ENCODE data around the gene FEZ2. TPM values are rescaled to one million over a fixed set of nuclear protein-coding genes. Genes with fewer than 3 reads are reported as not detected.

FEZ2 gene
- total RNA-seq, 1 experiment from 2014 or later: 14.8 TPM

GRCh38 chr2:36587101-36587500 is 10.9 kb downstream of the FEZ2 start:
- Histone ChIP-seq H3K36me3 (ENCODE audit: control insufficient read depth in 1 of 2, insufficient read depth in 2 of 2, low read length in 2 of 2) (peaks cover 6 to 23% of the 10 kb centered on the region in 2 experiments), H3K4me2 (ENCODE audit: low read length) (no peak overlapping the region), H4K20me1 (ENCODE audit: insufficient read depth) (no peaks in the 10 kb centered on the region; the same call in 1 of the 2 replicates), H3K79me2 (ENCODE audit: insufficient read depth, low read length) (peaks cover 43% of the 10 kb centered on the region), H3K27ac (ENCODE audit: low read depth, low read length) (no peak overlapping the region), H3K27me3 (ENCODE audit: insufficient read depth, low read length) (no peaks in the 10 kb centered on the region), H3K4me1 (ENCODE audit: control insufficient read depth in 1 of 2, insufficient read depth in 2 of 2, low read length in 2 of 2) (no peaks in the 10 kb centered on the region), H2AFZ (ENCODE audit: low read depth, low read length, poor library complexity, severe bottlenecking) (no peak overlapping the region), H3K4me3 (replicated peaks in 1 of 2; ENCODE audit: low read depth in 1 of 2, low read length in 2 of 2) (no peak overlapping the region), H3K9ac (ENCODE audit: low read length) (no peak overlapping the region), H3K9me2 (ENCODE audit: insufficient read depth) (no peaks in the 10 kb centered on the region), H3K9me3 (ENCODE audit: control insufficient read depth in 1 of 2, insufficient read depth in 1 of 2, low read depth in 1 of 2, low read length in 2 of 2) (no peaks in the 10 kb centered on the region)
- CTCF ChIA-PET: no interaction called here
- RAD21 ChIA-PET (ENCODE audit: low non-redundant PET in 1 of 2, low total read pairs in 2 of 2, uncharacterized antibody in 2 of 2, unreplicated experiment in 2 of 2): no interaction called here
- DNase-seq (ENCODE audit: low read depth, low spot score) (no peak), ATAC-seq (no peak)
- no peak for TF ChIP-seq MAX (IDR thresholded peaks at IDR 0.05)
- no peak for TF ChIP-seq ZFX (IDR thresholded peaks at IDR 0.05)
- TF ChIP-seq EGR1 (IDR thresholded peaks at IDR 0.05; ENCODE audit: low read depth): no peak
- no peak for TF ChIP-seq SIN3A (IDR thresholded peaks at IDR 0.05; ENCODE audit: low read depth)
- TF ChIP-seq EZH2phosphoT487 (IDR thresholded peaks at IDR 0.05; ENCODE audit: borderline replicate concordance): no peak
- TF ChIP-seq JUND (IDR thresholded peaks at IDR 0.05): no peak
- no peak for TF ChIP-seq POLR2AphosphoS5 (IDR thresholded peaks at IDR 0.05; ENCODE audit: low read depth, low read length)
- no peak for TF ChIP-seq SP1 (IDR thresholded peaks at IDR 0.05; ENCODE audit: low read depth)
- TF ChIP-seq, protein P1, sequence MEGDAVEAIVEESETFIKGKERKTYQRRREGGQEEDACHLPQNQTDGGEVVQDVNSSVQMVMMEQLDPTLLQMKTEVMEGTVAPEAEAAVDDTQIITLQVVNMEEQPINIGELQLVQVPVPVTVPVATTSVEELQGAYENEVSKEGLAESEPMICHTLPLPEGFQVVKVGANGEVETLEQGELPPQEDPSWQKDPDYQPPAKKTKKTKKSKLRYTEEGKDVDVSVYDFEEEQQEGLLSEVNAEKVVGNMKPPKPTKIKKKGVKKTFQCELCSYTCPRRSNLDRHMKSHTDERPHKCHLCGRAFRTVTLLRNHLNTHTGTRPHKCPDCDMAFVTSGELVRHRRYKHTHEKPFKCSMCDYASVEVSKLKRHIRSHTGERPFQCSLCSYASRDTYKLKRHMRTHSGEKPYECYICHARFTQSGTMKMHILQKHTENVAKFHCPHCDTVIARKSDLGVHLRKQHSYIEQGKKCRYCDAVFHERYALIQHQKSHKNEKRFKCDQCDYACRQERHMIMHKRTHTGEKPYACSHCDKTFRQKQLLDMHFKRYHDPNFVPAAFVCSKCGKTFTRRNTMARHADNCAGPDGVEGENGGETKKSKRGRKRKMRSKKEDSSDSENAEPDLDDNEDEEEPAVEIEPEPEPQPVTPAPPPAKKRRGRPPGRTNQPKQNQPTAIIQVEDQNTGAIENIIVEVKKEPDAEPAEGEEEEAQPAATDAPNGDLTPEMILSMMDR (IDR thresholded peaks at IDR 0.05 in 2 of 3, conservative IDR thresholded peaks at IDR 0.05 in 1 of 3; ENCODE audit: borderline replicate concordance in 1 of 3, insufficient read depth in 1 of 3, low read depth in 2 of 3, low read length in 2 of 3): no peak
- no peak for TF ChIP-seq ZBTB33 (IDR thresholded peaks at IDR 0.05; ENCODE audit: extremely low read depth, insufficient replicate concordance, low read length)
- TF ChIP-seq EZH2 (IDR thresholded peaks at IDR 0.05): no peak
- TF ChIP-seq TCF7L2 (IDR thresholded peaks at IDR 0.05; ENCODE audit: borderline replicate concordance, extremely low read depth, insufficient read depth, insufficient read length): no peak
- no peak for TF ChIP-seq ATF3 (IDR thresholded peaks at IDR 0.05)
- no peak for TF ChIP-seq CBX3 (IDR thresholded peaks at IDR 0.05; ENCODE audit: low read depth)
- TF ChIP-seq SRF (IDR thresholded peaks at IDR 0.05; ENCODE audit: low read depth): no peak
- POLR2A ChIA-PET: no interaction called here
- BruUV-seq (replicated peaks): no TSS peak
- intact Hi-C loops (cut with micrococcal nuclease): no loop called here
